ENCODE data around the gene HTR1D.

The HTR1D gene

GRCh38 chr1:23150125-23150524 lies 67.2 kb downstream of the HTR1D start:
- no peak for DNase-seq

- DNase-seq: no peak
These were observed 68.2 kb downstream of the HTR1D start for GRCh38 chr1:23149114-23149513.

- DNase-seq: no peak
These were observed 69.2 kb downstream of the HTR1D start for GRCh38 chr1:23148084-23148483.
